A549 treated with DMSO at 1 μM for 4 hours (cell line): ENCODE measurements around the gene BORCS8. TPM values are rescaled to one million over a fixed set of nuclear protein-coding genes. Genes with fewer than 3 reads are reported as not detected.

Experiments
- total RNA-seq: library from RNA; stranded (reverse); fragments of 200-300 nt; extraction: Qiagen RNA extraction; gene quantifications from 5 replicates; pipeline ENCODE4 v1.2.3, GENCODE V29; 2022; ENCODE audit warnings: low read depth

Gene BORCS8
- total RNA-seq = 10.1 to 12.1 TPM (median 11.4 TPM) in 5 replicates

GRCh38 chr19:19192078-19192882 is at the start of gene BORCS8, which contains the start of gene RFXANK:
Gene BORCS8 (minus strand): TSS chr19:19192152. CDS start chr19:19192117, 35 bp downstream.
Gene RFXANK (plus strand): TSS chr19:19192258. CDS start chr19:19193947, 1,689 bp downstream.

GRCh38 chr19:19211499-19212420 is 19.8 kb upstream of the BORCS8 start, which contains the start of gene NCAN:
Gene NCAN (plus strand): TSS chr19:19211958. CDS start chr19:19216954, 4,996 bp downstream.

DNA sequence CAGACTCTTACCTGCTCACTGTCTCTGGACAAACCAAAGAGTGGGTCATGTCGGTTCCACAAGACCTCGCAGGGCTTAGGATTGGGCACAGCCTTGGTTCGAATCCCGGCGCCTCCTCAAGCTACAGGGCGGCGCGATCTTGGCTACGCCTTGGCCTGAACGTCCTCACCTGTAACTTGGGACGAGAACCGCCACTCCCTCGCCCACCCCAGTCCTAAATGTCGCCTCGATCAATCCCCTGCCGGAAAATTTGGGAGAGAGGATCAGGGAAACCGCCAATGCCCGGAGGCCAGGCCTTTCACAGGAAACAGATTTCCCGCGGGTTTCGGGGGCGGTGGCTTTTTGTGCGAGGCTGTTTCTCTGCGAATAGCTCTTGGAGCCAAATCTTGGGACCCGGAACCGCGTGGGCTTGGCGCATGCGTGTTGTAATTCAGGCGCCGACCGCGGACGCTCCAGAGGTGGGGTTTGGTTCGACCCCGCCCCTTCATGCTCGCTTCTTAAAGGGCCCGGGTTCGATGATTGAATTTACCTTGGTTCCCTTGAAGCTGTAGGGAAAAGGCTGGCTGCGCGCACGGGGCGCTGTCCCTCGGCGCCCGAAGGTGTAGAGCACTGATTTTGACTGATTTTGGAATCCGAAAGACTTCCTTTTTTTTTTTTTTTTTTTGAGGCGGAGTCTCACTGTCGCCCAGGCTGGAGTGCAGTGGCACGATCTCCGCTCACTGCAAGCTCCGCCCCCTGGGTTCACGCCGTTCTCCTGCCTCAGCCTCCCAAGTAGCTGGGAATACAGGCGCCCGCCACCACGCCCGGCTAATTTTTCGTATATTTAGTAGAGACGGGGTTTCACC is 11.3 kb upstream of the BORCS8 start, which contains the start of gene NR2C2AP:
NR2C2AP (minus strand) TSS at position 403 of the 845 bp plus-strand sequence; CDS start at position 49, 354 bp downstream.

DNA sequence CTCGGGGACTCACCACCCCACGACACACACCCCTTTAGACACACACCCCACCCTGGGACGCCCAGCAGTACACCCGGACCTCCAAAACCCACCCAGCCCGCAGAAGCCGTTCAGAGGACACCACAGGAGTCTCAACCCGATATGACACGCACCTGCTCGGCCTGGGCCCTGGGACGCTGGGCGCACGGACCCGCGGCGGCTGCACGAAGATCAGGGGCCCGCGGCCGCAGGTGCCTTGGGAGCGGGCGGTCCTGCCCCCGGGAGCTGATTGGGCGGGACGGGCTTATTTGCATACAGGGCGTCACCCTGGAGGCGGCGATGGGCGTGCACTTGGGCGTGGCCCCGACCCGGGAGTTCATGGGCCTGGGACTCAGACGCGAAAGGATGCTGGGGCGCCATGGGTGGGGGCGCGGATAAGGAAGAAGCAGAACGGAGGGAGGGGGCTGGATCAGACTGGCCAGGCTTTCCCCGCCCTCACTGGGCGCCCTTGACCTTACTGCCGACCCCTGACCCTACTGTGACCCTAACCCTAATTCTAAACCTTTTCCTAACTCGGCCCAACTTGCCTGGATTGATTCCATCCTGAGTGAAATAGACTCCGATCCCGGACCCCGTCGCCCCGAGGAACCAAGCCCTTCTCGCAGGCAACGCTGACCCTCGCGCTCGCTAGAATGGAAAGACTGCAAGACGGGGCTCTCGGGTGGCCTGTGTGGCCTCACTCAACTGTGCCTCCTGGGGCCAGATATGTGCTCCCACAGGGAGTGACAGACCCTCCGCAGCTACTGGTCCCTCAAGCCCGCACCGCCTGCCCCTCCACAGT is 21.7 kb downstream of the BORCS8 start, which contains the start of gene MEF2B:
MEF2B (minus strand) TSS at position 211 of the 820 bp plus-strand sequence. CDS start 19,528 bp downstream, outside the sequence.

DNA sequence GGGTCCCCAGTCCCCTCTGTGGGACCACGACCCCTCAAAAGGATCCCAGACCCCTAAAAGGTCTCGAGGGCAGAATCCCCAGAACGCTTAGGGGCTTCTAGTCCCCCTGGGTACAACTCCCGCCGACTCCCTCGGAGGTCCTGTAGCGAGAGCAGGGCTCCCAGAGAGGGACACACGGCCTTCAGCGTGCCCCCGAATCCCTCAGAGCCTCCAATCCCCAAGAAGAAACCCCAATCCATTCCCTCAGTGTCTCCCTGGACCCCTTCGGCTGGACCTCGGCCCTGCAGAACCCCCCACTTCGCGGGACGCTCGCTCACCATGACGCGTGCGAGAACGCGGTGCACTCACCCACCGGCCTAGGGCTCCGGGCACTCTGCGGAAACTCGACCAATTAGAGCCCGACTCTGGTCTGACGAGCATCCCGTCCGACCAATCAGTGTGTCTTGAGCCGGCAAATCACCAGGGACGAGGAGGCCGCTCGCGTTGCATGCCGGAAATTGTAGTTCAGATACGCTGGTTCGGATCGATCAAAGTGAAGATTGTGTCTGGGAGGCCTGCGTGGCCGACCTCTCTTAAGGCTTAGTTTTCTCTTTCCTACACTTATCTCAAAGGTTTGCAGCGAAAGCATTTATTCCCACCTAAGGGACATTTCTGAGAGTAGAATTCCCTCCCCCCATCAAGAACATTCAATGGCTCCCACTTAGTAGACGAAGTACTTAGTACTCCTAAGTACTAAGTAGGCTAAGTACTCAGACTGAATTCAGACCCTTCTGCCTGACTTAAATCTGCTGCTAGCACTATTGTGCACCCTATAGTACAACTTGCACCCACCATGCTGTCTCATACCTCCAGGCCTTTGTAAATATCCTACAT is 53.6 kb downstream of the BORCS8 start, which contains the start of gene TMEM161A:
TMEM161A (minus strand) TSS at position 370 of the 873 bp plus-strand sequence; CDS start at position 320, 50 bp downstream.

Other genes starting within 250 kb of the BORCS8 start
- 22.0 to 36.1 TPM (median 33.5 TPM) in 5 replicates for gene SUGP2, start 158.6 kb downstream of the BORCS8 start, total RNA-seq
- 22.6 to 31.4 TPM (median 28.3 TPM) in 5 replicates for gene ARMC6, start 158.5 kb downstream of the BORCS8 start, total RNA-seq
- gene SLC25A42, start 128.2 kb downstream of the BORCS8 start, total RNA-seq = 0.43 to 1.1 TPM (median 0.89 TPM) in 5 replicates
- 20.8 to 29.2 TPM (median 24.8 TPM) in 5 replicates for gene TMEM161A, start 53.7 kb downstream of the BORCS8 start, total RNA-seq
- 0.35 to 0.74 TPM (median 0.69 TPM) in 5 replicates for gene MEF2B, start 21.9 kb downstream of the BORCS8 start, total RNA-seq
- 35.9 to 46.1 TPM (median 44.8 TPM) in 5 replicates for gene RFXANK, start 106 bp upstream of the BORCS8 start, total RNA-seq
- 26.9 to 34.5 TPM (median 33.5 TPM) in 5 replicates for gene NR2C2AP, start 11.3 kb upstream of the BORCS8 start, total RNA-seq
- 0.03 to 0.20 TPM (median 0.09 TPM) in 4 of 5 replicates, not detected in the other for gene NCAN, start 19.8 kb upstream of the BORCS8 start, total RNA-seq
- gene TM6SF2, start 81.1 kb upstream of the BORCS8 start, total RNA-seq = 0.38 to 1.1 TPM (median 0.84 TPM) in 5 replicates
- gene SUGP1, start 128.4 kb upstream of the BORCS8 start, total RNA-seq = 22.3 to 27.9 TPM (median 25.6 TPM) in 5 replicates
- 11.7 to 15.5 TPM (median 14.2 TPM) in 5 replicates for gene MAU2, start 128.7 kb upstream of the BORCS8 start, total RNA-seq
- 47.6 to 63.0 TPM (median 52.4 TPM) in 5 replicates for gene GATAD2A, start 213.5 kb upstream of the BORCS8 start, total RNA-seq